SK-N-SH (cell line): ENCODE results near the gene GAP43. TPM values are rescaled to one million over a fixed set of nuclear protein-coding genes. Genes with fewer than 3 reads are reported as not detected.
"Not testable (repeated sequence)": the region's sequence is repeated elsewhere in the genome, so short reads cannot be mapped to it uniquely, and the experiment has no call there.

Source experiments
- CTCF ChIA-PET: fragments of 300-600, 350-600 bp; formaldehyde crosslinking; extraction: SDS; loops from one replicate; lab custom pipeline; 2021; lab: Yijun Ruan, JAX
- POLR2A ChIA-PET: fragments of 350-600 bp; sonication (Branson Sonifier 250); formaldehyde crosslinking; extraction: SDS; loops from one replicate; lab custom pipeline; 2020; ENCODE audit warnings: antibody characterized with exemption, inconsistent platforms; lab: Yijun Ruan, JAX
- DNase-seq: peaks from one replicate; pipeline ENCODE4 v3.0.0; 2012
- H2AFZ ChIP-seq: fragments of 200-600 bp; sonication (generic); 2 replicates; pipeline ENCODE4 v1.8.1; 2016; ENCODE audit warnings: antibody characterized with exemption, mild to moderate bottlenecking, low read depth
- H3F3A ChIP-seq: fragments of 200-600 bp; sonication (generic); replicated peaks from 2 replicates; pipeline ENCODE3; 2016; ENCODE audit warnings: antibody characterized with exemption, mild to moderate bottlenecking; ENCODE audit not compliant: insufficient read depth
- H3K27ac ChIP-seq, 2 experiments: fragments of 200-500 bp in 1 of 2; fragments of 200-600 bp in 1 of 2; sonication (Bioruptor generic) in 1 of 2; sonication (generic), shearing (Covaris generic) in 1 of 2; 2 replicates each; pipeline versions ENCODE4 v1.5.1 to v1.6.1; 2014 to 2016; ENCODE audit warnings: low read depth in 2 of 2, inconsistent platforms in 1 of 2, low read length in 1 of 2, mild to moderate bottlenecking in 1 of 2, mixed read lengths in 1 of 2
- H3K27me3 ChIP-seq: fragments of 200-600 bp; sonication (generic), shearing (Covaris generic); 2 replicates; pipeline ENCODE4 v1.6.1; 2016; ENCODE audit warnings: mixed run types; ENCODE audit not compliant: insufficient read depth
- H3K36me3 ChIP-seq, 2 experiments: fragments of 200-500 bp in 1 of 2; fragments of 200-600 bp in 1 of 2; sonication (Bioruptor generic) in 1 of 2; sonication (generic) in 1 of 2; replicated peaks in 1 of 2; 2 replicates each; pipeline versions ENCODE3 to v1.5.1; 2014 to 2016; ENCODE audit warnings: low read length in 1 of 2, mild to moderate bottlenecking in 1 of 2; ENCODE audit not compliant: insufficient read depth in 2 of 2, control insufficient read depth in 1 of 2
- H3K4me1 ChIP-seq, 2 experiments: fragments of 200-500 bp in 1 of 2; fragments of 200-600 bp in 1 of 2; sonication (Bioruptor generic) in 1 of 2; sonication (generic), shearing (Covaris generic) in 1 of 2; 2 replicates each; pipeline versions ENCODE4 v1.5.1 to v1.6.1; 2014 to 2016; ENCODE audit warnings: low read depth in 1 of 2, low read length in 1 of 2, mixed run types in 1 of 2; ENCODE audit not compliant: insufficient read depth in 2 of 2, control insufficient read depth in 1 of 2
- H3K4me2 ChIP-seq: fragments of 200-600 bp; sonication (generic), shearing (Covaris generic); 2 replicates; pipeline ENCODE4 v1.6.1; 2017; ENCODE audit warnings: mixed run types
- H3K4me3 ChIP-seq, 2 experiments: fragments of 200-500 bp in 1 of 2; fragments of 200-600 bp in 1 of 2; sonication (Bioruptor generic) in 1 of 2; sonication (generic), shearing (Covaris generic) in 1 of 2; 2 replicates each; pipeline versions ENCODE4 v1.5.1 to v1.8.1; 2014 to 2016; ENCODE audit warnings: low read depth in 2 of 2, inconsistent platforms in 1 of 2, low read length in 1 of 2, mild to moderate bottlenecking in 1 of 2, mixed read lengths in 1 of 2, moderate library complexity in 1 of 2
- H3K79me2 ChIP-seq: fragments of 200-600 bp; sonication (generic); 2 replicates; pipeline ENCODE4 v1.8.1; 2017; ENCODE audit warnings: mild to moderate bottlenecking; ENCODE audit not compliant: insufficient read depth
- H3K9ac ChIP-seq: fragments of 200-600 bp; sonication (generic); 2 replicates; pipeline ENCODE4 v1.6.1; 2017; ENCODE audit warnings: mixed run types
- H3K9me2 ChIP-seq: fragments of 200-600 bp; sonication (generic); 2 replicates; pipeline ENCODE4 v1.6.1; 2017; ENCODE audit warnings: mixed run types
- H3K9me3 ChIP-seq: fragments of 200-600 bp; sonication (generic); 2 replicates; pipeline ENCODE4 v1.6.1; 2017; ENCODE audit warnings: mixed run types, mild to moderate bottlenecking, moderate library complexity
- H4K20me1 ChIP-seq: fragments of 200-600 bp; sonication (generic); 2 replicates; pipeline ENCODE4 v1.6.1; 2017; ENCODE audit warnings: mild to moderate bottlenecking, mixed run types; ENCODE audit not compliant: insufficient read depth
- EZH2phosphoT487 ChIP-seq: fragments of 200-600 bp; sonication (generic); IDR thresholded peaks from 2 replicates; pipeline ENCODE4 v1.6.1; 2017; ENCODE audit warnings: low read depth, mixed run types, mild to moderate bottlenecking, antibody characterized with exemption, moderate library complexity, borderline replicate concordance
- FOXJ3 ChIP-seq: sonication (generic); formaldehyde crosslinking; IDR thresholded peaks from 2 replicates; pipeline ENCODE4 v1.5.1; 2020; ENCODE audit warnings: mild to moderate bottlenecking, missing genetic modification reagents
- FOXM1 ChIP-seq: IDR thresholded peaks from 2 replicates; pipeline ENCODE4 v1.4.0; 2012; ENCODE audit warnings: low read depth, mild to moderate bottlenecking
- GATA2 ChIP-seq: sonication (generic); formaldehyde crosslinking; IDR thresholded peaks from 2 replicates; pipeline ENCODE4 v1.5.0; 2020; ENCODE audit warnings: mild to moderate bottlenecking, missing genetic modification reagents
- MEF2A ChIP-seq: IDR thresholded peaks from 2 replicates; pipeline ENCODE4 v1.4.0; 2012; ENCODE audit warnings: low read depth, borderline replicate concordance
- MXI1 ChIP-seq: IDR thresholded peaks from 2 replicates; pipeline ENCODE4 v1.6.1; 2012; ENCODE audit warnings: mild to moderate bottlenecking, low read depth, low read length, improper control_type of control experiment
- RAD21 ChIP-seq: IDR thresholded peaks from 2 replicates; pipeline ENCODE4 v1.6.1; 2012; ENCODE audit warnings: mild to moderate bottlenecking, low read length
- RCOR1 ChIP-seq: fragments of 150-350 bp; IDR thresholded peaks from 2 replicates; pipeline ENCODE4 v1.6.1; 2017; ENCODE audit warnings: antibody characterized with exemption, low read length
- SIN3A ChIP-seq: IDR thresholded peaks from 2 replicates; pipeline ENCODE4 v1.6.1; 2012; ENCODE audit warnings: low read depth, mild to moderate bottlenecking, low read length, moderate library complexity, borderline replicate concordance
- SMC3 ChIP-seq: IDR thresholded peaks from 2 replicates; pipeline ENCODE4 v1.6.1; 2012; ENCODE audit warnings: low read depth, low read length, improper control_type of control experiment
- TEAD4 ChIP-seq: IDR thresholded peaks from 2 replicates; pipeline ENCODE4 v1.4.0; 2012; ENCODE audit warnings: mild to moderate bottlenecking, borderline replicate concordance; ENCODE audit not compliant: insufficient read depth
- YY1 ChIP-seq: IDR thresholded peaks from 2 replicates; pipeline ENCODE4 v1.4.0; 2012; ENCODE audit warnings: low read depth, mild to moderate bottlenecking
- WGBS: methylation state at CpG from one replicate; pipeline ENCODE4 v1.1.6; 2017; ENCODE audit warnings: low lambda C conversion rate; 5-methylcytosine and 5-hydroxymethylcytosine counted together
- polyA plus RNA-seq, 3 experiments: library from polyadenylated mRNA; depleted of rRNA; stranded (reverse); fragments of >200 nt; gene quantifications; 2 replicates each; pipeline ENCODE4 v1.2.3, GENCODE V29; 2012
- TF ChIP-seq, protein P1 (sequence below): fragments of 150-350 bp; IDR thresholded peaks from 2 replicates; pipeline ENCODE4 v1.6.1; 2017; ENCODE audit warnings: antibody characterized with exemption, low read length, low read depth, borderline replicate concordance
- TF ChIP-seq, protein P2 (sequence below): IDR thresholded peaks from 2 replicates; pipeline ENCODE4 v1.4.0; 2012; ENCODE audit warnings: low read depth, borderline replicate concordance

The GAP43 gene
- polyA plus RNA-seq, 1 of the 3 experiments (the other 2 are of a cell fraction), result 14.0 TPM

DNA sequence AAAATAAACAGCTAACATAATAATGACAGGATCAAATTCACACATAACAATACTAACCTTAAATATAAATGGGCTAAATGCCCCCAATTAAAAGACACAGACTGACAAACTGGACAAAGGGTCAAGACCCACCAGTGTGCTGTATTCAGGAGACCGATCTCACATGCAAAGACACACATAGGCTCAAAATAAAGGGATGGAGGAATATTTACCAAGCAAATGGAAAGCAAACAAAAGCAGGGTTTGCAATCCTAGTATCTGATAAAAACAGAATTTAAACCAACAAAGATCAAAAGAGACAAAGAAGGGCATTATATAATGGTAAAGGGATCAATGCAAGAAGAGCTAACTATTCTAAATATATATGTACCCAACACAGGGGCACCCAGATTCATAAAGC, 129.7 kb downstream of the GAP43 start:
- 54% methylated on average over 1 of the region's 1 CpG for WGBS
- H3K27ac ChIP-seq, H2AFZ ChIP-seq, POLR2A ChIA-PET, DNase-seq, H3K9me2 ChIP-seq, H3K4me2 ChIP-seq, H3K4me3 ChIP-seq, H3F3A ChIP-seq, H3K4me1 ChIP-seq, H3K36me3 ChIP-seq, H3K9ac ChIP-seq, CTCF ChIA-PET, H4K20me1 ChIP-seq, H3K9me3 ChIP-seq, H3K27me3 ChIP-seq, H3K79me2 ChIP-seq: not testable (repeated sequence)

DNA sequence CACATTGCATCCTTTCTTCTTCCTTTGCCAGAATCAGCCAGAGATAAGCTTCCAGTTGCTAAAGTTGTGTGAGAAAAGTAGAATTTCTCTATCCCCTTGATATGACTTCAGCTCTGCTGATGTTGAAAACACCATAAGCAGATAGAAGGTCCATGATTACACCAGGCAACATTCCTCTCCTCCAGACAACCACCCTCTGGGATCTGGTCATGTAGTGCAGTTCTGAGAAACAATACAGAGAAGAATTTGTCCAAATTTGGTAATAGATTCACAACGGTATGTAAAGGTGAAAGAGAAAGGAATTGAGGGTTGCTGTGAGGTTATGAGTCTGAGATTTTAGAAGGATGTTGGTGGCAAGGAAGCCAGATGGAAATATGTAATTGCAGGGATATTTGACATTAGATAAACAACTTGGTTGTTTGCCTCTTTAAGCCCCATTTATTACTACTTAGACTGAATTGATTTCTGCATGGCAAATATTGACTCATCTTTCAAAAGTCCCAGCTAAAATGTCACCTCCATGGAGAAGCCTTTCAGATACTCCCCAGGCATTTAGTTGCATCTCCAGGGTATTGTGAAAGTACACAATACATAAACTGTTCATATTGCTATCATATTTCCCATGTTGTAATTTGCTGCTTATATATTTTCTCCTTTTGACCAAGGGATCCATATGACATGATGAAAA, 134.9 kb downstream of the GAP43 start:
- WGBS, result 77% methylated on average over 1 of the region's 1 CpG

DNA sequence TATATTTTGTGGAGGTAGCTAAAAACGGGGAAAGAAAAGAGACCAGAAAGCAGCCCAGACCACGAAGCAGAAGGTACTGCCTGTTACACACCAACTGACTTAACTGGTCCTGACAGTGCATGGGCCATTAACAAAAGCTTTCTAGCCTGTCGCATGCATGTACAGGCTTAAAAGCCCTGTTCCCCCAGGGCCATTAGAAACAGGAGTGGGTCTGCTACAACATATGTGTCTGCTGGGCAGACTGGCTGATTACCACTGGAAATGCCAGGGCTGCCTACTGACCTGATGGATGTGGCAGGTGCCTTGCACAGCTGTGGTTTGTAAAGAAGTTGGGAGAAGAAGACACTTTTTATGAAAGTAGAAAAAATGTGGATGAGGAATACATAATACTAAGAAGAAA, 137.4 kb downstream of the GAP43 start:
- DNase-seq, result peak; percentile 65
- Histone ChIP-seq H3K79me2 (no peaks in the 10 kb centered on the region), H3F3A (no peaks in the 10 kb centered on the region), H3K4me3 (no peak overlapping the region), H3K36me3 (no peaks in the 10 kb centered on the region), H2AFZ (no peak overlapping the region), H3K9me2 (no peaks in the 10 kb centered on the region), H4K20me1 (no peaks in the 10 kb centered on the region), H3K9ac (no peak overlapping the region), H3K9me3 (no peaks in the 10 kb centered on the region), H3K4me1 (peaks cover under 1 to 12% of the 10 kb centered on the region in 2 experiments; a peak in 3 of 4 replicates), H3K27ac (peak overlapping the region in 1 of 2 experiments; percentile 98; a peak in 2 of 4 replicates), H3K27me3 (no peaks in the 10 kb centered on the region), H3K4me2 (no peak overlapping the region)
- WGBS, result 49% methylated on average over 3 of the region's 3 CpGs
- ChIA-PET POLR2A (interaction anchor here (0.9 to 1.7 kb wide), 2 partner anchors 23 to 47 kb away, joined by 5 to 7 read pairs; no protein-coding TSS in a partner anchor), CTCF (interaction anchor here (0.9 to 2.5 kb wide), 6 partner anchors 11 to 543 kb away, joined by 3 to 13 read pairs (median 4); no protein-coding TSS in a partner anchor)
- TF ChIP-seq RAD21 (peak; percentile 1; the same call in 1 of the 2 replicates), TEAD4 (no peak), YY1 (no peak), GATA2 (peak; percentile 62), FOXM1 (no peak), RCOR1 (peak; percentile 84), MXI1 (no peak), MEF2A (no peak), SIN3A (no peak), EZH2phosphoT487 (no peak), SMC3 (no peak)
- TF ChIP-seq, protein P1, sequence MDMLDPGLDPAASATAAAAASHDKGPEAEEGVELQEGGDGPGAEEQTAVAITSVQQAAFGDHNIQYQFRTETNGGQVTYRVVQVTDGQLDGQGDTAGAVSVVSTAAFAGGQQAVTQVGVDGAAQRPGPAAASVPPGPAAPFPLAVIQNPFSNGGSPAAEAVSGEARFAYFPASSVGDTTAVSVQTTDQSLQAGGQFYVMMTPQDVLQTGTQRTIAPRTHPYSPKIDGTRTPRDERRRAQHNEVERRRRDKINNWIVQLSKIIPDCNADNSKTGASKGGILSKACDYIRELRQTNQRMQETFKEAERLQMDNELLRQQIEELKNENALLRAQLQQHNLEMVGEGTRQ, result no peak

More for the DNA sequence above, 134.9 kb downstream of the GAP43 start:
- TF ChIP-seq, protein P2, sequence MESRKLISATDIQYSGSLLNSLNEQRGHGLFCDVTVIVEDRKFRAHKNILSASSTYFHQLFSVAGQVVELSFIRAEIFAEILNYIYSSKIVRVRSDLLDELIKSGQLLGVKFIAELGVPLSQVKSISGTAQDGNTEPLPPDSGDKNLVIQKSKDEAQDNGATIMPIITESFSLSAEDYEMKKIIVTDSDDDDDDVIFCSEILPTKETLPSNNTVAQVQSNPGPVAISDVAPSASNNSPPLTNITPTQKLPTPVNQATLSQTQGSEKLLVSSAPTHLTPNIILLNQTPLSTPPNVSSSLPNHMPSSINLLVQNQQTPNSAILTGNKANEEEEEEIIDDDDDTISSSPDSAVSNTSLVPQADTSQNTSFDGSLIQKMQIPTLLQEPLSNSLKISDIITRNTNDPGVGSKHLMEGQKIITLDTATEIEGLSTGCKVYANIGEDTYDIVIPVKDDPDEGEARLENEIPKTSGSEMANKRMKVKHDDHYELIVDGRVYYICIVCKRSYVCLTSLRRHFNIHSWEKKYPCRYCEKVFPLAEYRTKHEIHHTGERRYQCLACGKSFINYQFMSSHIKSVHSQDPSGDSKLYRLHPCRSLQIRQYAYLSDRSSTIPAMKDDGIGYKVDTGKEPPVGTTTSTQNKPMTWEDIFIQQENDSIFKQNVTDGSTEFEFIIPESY, result no peak
- TF ChIP-seq FOXJ3 (CRISPR knock-in tag) (no peak), FOXM1 (no peak), EZH2phosphoT487 (no peak), MEF2A (no peak)
- TF ChIP-seq, all 33 proteins: peak for 0
- Histone ChIP-seq H3K9me2 (no peaks in the 10 kb centered on the region), H3K27me3 (no peaks in the 10 kb centered on the region), H3K36me3 (no peaks in the 10 kb centered on the region), H2AFZ (no peak overlapping the region), H4K20me1 (no peaks in the 10 kb centered on the region), H3K4me2 (no peak overlapping the region), H3K9me3 (0 out of 2 replicates have a peak, but pooled peaks cover 4% of the 10 kb centered on the region), H3K9ac (no peak overlapping the region), H3K4me1 (peaks cover 0 to 9% of the 10 kb centered on the region in 2 experiments; a peak in 2 of 4 replicates), H3F3A (no peaks in the 10 kb centered on the region), H3K4me3 (no peak overlapping the region), H3K79me2 (no peaks in the 10 kb centered on the region), H3K27ac (no peak overlapping the region)
- ChIA-PET CTCF (interaction anchor here (2.6 kb wide), 1 partner anchor 26 kb away, joined by 8 read pairs; no protein-coding TSS in a partner anchor), POLR2A (no interaction called here)
- no peak for DNase-seq
